GM21528 (cell line): ENCODE measurements around the gene MASP1.

Experiments
- ATAC-seq: cut with Tn5 transposase; IDR thresholded peaks from one replicate; pipeline ENCODE4 v1.9.1; 2021; ENCODE audit warnings: mild to moderate bottlenecking, moderate library complexity; ENCODE audit not compliant: unreplicated experiment, low FRiP score

The MASP1 gene

DNA sequence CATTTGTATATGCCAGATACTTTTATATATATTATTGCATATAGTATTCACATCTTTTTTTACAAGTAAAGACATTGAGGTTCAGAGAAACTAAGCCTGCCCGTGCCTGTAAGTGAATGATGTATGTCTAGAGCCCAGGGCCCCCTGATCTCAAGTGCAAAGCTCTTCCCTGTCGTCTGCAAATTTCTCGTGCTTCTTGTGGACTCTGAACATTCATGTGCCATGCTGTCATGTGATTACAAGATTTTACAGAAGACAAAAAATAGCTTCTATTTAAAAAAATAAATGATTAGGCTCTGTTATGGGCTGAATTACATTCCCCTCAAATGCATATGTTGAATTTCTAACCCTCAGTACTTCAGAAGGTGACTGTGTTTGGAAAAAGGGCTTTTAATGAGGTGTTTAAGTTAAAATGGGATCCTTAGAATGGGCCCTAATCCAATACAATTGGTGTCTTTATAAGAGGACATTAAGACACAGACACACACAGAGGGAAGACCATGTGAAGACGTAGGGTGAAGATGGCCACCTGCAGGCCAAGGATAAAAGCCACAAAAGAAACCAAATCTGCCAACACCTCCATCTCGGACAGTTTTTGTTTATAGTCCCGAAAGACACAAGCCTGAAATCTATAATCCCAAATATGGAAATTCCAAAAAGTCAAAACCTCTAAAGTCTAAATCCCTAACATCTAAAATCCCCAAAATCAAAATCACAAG lies 3.9 kb upstream of the MASP1 start:
- no peak for ATAC-seq

GRCh38 chr3:187293516-187294430 lies 2.2 kb upstream of the MASP1 start:
- no peak for ATAC-seq

DNA sequence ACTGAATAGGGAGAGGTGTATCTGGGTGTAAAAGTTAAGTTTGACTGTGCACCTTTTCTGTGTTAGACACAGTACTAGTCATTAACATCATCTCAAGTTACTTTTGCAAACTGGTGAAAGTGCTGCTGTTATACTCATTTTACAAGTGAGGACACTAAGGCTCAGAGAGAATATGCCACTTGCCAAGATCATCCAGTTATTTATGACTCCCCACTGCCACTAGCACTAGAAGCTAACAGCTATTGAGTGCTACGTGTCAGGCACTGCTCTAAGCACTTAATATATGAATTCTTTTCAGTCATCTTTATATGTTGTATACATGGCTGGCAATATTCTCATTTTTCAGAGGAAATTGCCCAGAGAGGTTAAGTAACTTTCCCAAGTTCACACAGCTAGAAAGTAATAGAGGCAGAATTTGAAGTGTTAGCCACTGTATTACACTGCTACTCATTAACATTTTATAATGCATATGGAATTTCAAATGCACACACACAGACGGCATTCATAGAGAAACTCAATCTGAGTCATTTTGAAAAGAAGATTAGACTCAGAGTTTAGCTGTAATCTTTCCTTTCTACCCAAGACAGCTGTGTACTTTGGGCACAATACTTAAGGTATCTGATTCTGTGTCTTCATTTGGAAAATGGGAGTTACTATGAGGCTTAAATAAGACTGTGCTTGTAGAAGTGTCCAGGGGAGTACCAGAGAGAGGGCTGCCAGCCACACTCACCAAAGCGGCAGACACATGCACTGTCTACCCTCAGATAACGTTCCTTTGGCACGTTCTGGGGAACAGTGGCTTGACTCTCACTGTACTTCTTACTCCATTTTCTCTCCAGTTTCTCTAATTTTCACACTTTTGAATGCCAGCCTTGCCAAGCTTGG lies 1.3 kb upstream of the MASP1 start:
- ATAC-seq, result no peak

- ATAC-seq, result no peak
Measured at GRCh38 chr3:187292181-187292580, 644 bp upstream of the MASP1 start.

DNA sequence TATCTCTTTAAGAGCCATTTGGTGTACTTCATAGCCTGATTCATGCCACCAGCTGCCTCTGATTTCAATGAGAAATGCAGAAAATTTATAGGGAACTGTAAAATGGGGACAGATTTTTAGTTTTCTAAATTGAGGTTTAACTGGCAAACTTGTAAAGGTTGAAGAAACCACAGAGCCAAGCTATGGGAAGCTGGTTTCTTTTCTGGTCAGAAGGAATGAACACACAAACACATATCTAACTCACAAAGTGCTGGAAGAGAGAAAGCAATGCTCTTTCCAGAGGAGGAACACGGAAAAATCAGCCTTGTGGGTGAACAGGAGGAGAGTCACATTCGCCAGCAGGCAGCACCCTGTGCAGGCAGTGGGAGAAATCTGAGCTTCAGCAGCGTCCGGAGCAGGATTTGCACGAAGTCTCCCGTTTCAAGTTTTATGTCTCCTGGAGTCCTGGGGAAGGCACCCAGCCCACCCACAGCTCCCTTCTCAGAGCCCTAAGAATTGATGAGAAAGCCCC lies 481 bp downstream of the MASP1 start:
- ATAC-seq, result no peak

- no peak for ATAC-seq
Measured at GRCh38 chr3:187290503-187290902, 1.0 kb downstream of the MASP1 start.

DNA sequence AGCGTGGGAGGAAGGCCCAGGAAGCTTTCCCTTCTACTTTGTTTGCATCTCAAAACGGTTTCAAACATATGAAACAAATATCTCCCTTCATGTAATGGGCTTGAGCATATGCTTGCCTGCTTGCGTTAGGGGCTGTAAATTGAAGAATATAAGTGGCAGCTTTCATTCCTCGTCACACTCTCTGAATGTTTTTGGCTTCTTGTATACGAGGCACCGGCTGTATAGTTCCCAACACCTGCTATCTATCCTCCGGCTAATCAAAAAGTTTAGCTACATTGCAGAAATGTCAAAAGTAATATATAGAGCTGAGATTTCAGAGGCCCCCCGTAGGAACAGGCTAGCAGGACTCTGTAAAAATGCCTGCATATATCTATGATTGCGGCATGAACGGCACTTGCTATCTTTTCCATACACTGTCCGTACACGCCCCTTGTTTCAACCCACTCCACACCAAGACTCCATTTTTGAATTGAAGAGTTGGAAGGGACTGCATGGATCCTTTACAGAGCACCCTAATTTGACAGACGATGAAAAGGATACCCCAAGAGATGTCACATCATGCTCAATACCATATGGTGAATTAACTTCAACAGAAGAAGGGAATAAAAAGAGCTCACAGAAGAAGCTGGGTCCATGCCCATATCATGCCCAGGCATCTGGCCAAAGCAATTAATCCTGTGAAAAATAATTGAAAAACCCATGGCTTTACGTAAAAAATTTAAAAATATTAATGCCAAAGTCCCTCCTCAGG lies 2.5 kb downstream of the MASP1 start:
- no peak for ATAC-seq

DNA sequence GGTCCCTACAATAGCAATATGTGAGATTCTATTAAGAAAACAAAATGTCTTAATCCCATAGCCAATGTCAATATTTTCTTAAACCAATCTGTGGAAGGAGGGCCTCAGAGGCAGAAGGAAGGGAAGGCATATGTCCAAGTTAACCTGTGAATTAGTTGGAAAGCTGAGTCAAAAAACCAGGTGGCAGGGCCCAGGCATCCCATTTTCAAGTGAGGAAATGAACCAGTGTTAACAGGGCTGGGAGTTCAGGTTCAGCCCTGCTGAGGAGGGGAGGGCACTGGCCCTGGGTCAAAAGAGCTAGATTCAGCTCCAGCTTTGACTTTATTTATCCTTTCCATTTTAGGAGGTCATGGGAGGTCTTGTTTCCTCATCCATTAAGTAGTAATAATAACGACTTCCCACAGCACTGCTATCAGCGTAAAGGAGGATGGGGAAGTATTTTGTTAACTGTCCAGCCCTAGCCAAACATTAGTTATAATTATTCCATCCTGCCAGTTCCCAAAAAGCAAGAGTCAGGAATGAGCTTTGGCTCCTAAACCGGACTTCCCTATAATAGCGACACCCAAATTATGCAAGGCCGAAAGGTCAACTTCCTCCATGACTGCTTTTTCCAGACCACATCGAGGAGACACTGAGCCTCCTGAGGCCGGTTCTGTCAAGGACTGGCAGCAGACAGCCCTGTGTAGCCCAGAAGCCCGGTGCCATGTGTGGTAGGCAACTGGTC lies 3.2 kb downstream of the MASP1 start:
- ATAC-seq, result no peak

DNA sequence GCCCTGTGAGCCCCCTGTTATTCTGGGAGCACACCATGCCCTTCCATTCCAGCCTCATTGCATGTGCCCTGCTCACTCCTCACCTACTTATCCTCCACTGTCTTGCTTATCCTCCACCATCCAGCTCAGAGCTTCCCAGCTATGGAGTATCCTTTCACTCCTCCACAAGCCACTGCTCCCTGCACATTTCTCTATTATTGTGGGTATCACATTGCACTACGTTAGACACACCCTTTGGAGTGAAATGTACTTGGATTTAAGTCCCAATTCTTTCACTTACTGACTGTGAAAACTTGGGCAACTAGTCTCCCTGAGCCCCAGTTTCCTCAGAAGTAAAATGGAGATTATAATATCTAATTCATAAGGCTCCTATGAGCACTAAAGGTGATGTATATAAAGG lies 4.3 kb downstream of the MASP1 start:
- ATAC-seq, result no peak

- no peak for ATAC-seq
Measured at GRCh38 chr3:187286467-187287059, 5.0 kb downstream of the MASP1 start.

DNA sequence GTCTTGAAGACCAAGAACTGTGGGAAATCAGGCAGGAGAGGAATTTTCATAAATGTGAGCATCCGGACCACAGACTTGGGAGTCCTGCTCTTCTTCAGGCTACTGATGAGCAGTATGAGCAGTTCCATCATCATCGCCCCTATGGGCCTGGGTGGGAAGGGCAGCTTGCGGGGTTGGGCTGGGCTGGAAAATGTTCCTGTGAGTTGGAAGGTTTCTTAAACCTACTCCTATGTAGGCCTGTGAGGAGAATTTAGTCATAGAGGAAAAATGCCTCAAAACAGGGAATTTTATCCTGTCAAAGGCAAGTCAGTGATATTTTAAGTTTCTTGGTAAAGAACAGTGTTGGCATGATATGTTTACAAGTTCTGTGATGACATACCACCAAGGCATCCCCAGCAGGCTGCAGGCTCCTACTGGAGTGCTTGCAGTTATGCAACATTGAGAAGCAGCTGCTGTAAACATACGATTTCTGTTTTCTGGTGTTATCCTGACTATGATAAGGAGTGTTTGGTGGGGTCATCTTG lies 10.3 kb downstream of the MASP1 start:
- no peak for ATAC-seq

GRCh38 chr3:187280644-187281043 lies 10.9 kb downstream of the MASP1 start:
- ATAC-seq, result no peak

- ATAC-seq, result no peak
Measured at GRCh38 chr3:187277129-187277462, 14.4 kb downstream of the MASP1 start.

DNA sequence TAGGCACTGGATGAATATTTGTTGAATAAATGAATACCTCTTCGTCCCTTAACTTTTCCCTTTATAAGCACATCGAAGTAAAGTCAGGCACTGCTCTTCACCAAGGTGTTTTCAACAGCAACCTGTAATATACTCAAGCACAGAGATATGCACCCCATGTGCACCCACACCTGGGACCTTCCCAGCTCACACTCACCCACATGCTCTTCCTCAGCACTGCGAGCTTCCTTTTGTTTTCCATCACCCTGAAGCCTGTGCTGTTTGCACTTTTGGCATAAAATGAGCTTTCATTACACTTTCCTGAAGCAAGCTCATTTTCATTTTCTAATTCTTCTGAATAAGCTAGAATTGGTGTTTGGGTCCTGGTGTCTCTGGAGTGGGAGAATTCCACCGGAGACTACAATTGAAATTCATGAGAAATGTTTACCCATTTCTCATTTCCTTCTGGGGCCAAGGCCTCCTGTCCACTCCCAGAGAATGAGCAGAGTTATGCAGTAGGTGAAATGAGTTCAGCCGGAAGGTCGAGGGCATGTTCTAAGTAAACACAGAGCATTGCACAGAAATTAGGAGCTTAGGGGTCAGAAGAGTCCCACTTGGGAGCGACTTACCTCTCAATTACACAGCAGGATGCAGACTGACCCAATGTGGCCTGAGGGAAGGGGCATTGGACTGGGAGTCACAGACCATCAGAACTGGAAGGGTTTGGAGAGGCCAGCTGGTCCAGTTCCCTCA lies 15.0 kb downstream of the MASP1 start:
- no peak for ATAC-seq

DNA sequence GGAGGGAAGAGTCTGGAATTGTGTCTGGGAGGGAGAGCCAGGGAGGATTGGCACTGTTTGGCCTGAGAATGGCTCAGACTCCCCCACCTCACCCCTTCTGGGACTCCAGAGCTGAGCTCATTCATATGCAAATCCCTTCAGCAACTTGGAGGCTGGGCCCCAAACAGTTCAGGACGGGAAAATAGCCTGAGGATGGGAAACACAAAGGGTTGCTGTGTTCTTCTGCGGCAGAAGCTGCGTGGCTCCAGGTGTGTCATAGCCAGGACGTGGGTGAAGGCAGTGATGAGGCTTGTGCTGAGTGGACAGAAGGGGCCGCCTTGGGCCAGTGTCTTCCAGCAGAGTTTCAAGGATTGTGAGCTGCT lies 16.6 kb downstream of the MASP1 start:
- ATAC-seq, result no peak

DNA sequence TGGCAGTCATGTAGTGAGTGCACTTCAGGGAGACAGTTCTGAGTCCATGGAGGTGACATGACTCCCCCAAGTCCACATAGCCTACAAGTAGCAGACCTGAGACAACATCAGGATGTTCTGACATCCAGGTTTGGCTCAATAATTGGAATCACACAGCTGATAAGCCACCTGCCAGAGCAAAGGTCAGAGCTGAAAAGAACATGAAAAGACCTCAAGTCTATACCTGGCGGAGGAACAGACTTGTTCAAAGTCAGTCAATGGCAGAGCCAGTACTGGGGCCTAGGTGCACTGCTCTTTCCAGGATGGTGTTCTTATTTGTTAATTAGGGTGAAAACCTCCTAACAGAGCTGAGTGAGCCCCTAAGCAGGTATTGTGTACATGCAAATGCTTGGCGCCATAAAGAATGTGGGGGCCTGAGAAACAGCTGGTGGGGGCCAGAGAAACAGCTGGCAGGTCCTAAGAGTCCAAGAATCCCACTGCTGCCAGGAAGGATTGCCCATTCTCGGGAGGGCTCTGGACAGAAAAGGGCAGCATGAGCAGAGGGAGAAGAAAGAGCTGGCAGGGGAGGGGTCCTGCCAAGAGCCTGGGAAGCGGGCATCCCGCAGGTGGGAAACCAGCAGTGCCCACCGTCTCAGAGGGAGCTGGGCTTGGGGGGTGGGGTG lies 17.1 kb downstream of the MASP1 start:
- no peak for ATAC-seq

GRCh38 chr3:187271582-187271981 lies 20.0 kb downstream of the MASP1 start:
- no peak for ATAC-seq

GRCh38 chr3:187269486-187269885 lies 22.1 kb downstream of the MASP1 start:
- no peak for ATAC-seq
